RWPE2 (cell line): Measurements from ENCODE around the gene RAP1GAP.

ENCODE experiments used
- ATAC-seq: fragments of 200-7000 bp; cut with Tn5 transposase; 3 replicates; pipeline ENCODE4 v1.9.1; 2021; ENCODE audit warnings: low read depth
- DNase-seq: peaks from one replicate; pipeline ENCODE4 v3.0.0-alpha.2; 2020; ENCODE audit warnings: low spot score
- H3K27ac ChIP-seq: fragments of 450-650 bp; 2 replicates; pipeline ENCODE4 v1.5.1; 2017; ENCODE audit warnings: mild to moderate bottlenecking; ENCODE audit not compliant: poor library complexity, severe bottlenecking
- H3K27me3 ChIP-seq: fragments of 250-450 bp; sonication (Bioruptor Pico); 2 replicates; pipeline ENCODE4 v1.5.1; 2021; ENCODE audit warnings: mild to moderate bottlenecking, moderate library complexity; ENCODE audit not compliant: insufficient read depth, poor library complexity, severe bottlenecking
- H3K36me3 ChIP-seq: fragments of 250-450 bp; sonication (Bioruptor Pico); 2 replicates; pipeline ENCODE4 v1.5.1; 2020; ENCODE audit warnings: low read depth, mild to moderate bottlenecking, moderate library complexity
- H3K4me1 ChIP-seq: fragments of 250-450 bp; sonication (Bioruptor Pico); 2 replicates; pipeline ENCODE4 v1.5.1; 2021; ENCODE audit warnings: mild to moderate bottlenecking, moderate library complexity; ENCODE audit not compliant: insufficient read depth, poor library complexity, severe bottlenecking
- H3K4me3 ChIP-seq: fragments of 250-450 bp; sonication (Bioruptor Pico); 2 replicates; pipeline ENCODE4 v1.5.1; 2021; ENCODE audit warnings: mild to moderate bottlenecking, moderate library complexity; ENCODE audit not compliant: severe bottlenecking
- H3K9me3 ChIP-seq: fragments of 250-450 bp; sonication (Bioruptor Pico); 2 replicates; pipeline ENCODE4 v1.5.1; 2021; ENCODE audit warnings: mild to moderate bottlenecking, moderate library complexity; ENCODE audit not compliant: severe bottlenecking
- CTCF ChIP-seq: fragments of 450-650 bp; IDR thresholded peaks from one replicate; pipeline ENCODE4 v1.5.1; 2017; ENCODE audit warnings: mild to moderate bottlenecking, moderate library complexity; ENCODE audit not compliant: poor library complexity, severe bottlenecking

Gene RAP1GAP

GRCh38 chr1:21612057-21612456 lies 57.1 kb downstream of the RAP1GAP start:
- ATAC-seq = no peak
- no peak for TF ChIP-seq CTCF
- Histone ChIP-seq H3K4me3 (no peak overlapping the region), H3K9me3 (no peaks in the 10 kb centered on the region), H3K36me3 (no peaks in the 10 kb centered on the region), H3K4me1 (peaks cover 5% of the 10 kb centered on the region), H3K27ac (no peak overlapping the region), H3K27me3 (no peaks in the 10 kb centered on the region)
- no peak for DNase-seq

- peaks cover 5% of the 10 kb centered on the region for H3K4me1 ChIP-seq
- H3K27ac ChIP-seq = no peak overlapping the region
- H3K36me3 ChIP-seq = no peaks in the 10 kb centered on the region
- H3K9me3 ChIP-seq = no peaks in the 10 kb centered on the region
- no peaks in the 10 kb centered on the region for H3K27me3 ChIP-seq
- no peak overlapping the region for H3K4me3 ChIP-seq
- no peak for ATAC-seq
- DNase-seq = no peak
- TF ChIP-seq CTCF = no peak
Measured at GRCh38 chr1:21610989-21611785, 58.0 kb downstream of the RAP1GAP start.

- DNase-seq (no peak), ATAC-seq (no peak)
- Histone ChIP-seq H3K4me1 (peaks cover 5% of the 10 kb centered on the region), H3K4me3 (no peak overlapping the region), H3K27ac (no peak overlapping the region), H3K27me3 (no peaks in the 10 kb centered on the region), H3K9me3 (no peaks in the 10 kb centered on the region), H3K36me3 (no peaks in the 10 kb centered on the region)
- TF ChIP-seq CTCF = no peak
Measured at GRCh38 chr1:21610027-21610426, 59.1 kb downstream of the RAP1GAP start.

- ATAC-seq (no peak), DNase-seq (no peak)
- no peak overlapping the region for H3K27ac ChIP-seq
- no peak for TF ChIP-seq CTCF
- H3K9me3 ChIP-seq = no peaks in the 10 kb centered on the region
- no peaks in the 10 kb centered on the region for H3K36me3 ChIP-seq
- H3K4me1 ChIP-seq = no peaks in the 10 kb centered on the region
- no peaks in the 10 kb centered on the region for H3K27me3 ChIP-seq
- no peak overlapping the region for H3K4me3 ChIP-seq
Measured at GRCh38 chr1:21608798-21609197, 60.4 kb downstream of the RAP1GAP start.
